H1 (cell line): Measurements from ENCODE around the gene EFNA3. TPM values are rescaled to one million over a fixed set of nuclear protein-coding genes. Genes with fewer than 3 reads are reported as not detected.

Experiments
- CTCF ChIA-PET: fragments of 300-600 bp; sonication (Branson Sonifier 250); formaldehyde crosslinking; loops from one replicate; lab custom pipeline; 2021; ENCODE audit not compliant: partially characterized antibody; lab: Charles Lee
- POLR2A ChIA-PET: fragments of 300-600 bp; sonication (Branson Sonifier 250); formaldehyde crosslinking; loops from one replicate; lab custom pipeline; 2021; ENCODE audit warnings: inconsistent platforms; ENCODE audit not compliant: partially characterized antibody; lab: Charles Lee
- DNase-seq, 2 experiments: peaks; one replicate each; pipeline versions ENCODE4 v3.0.0 to v3.0.0-alpha.2; 2010 to 2022; ENCODE audit warnings: low spot score in 2 of 2, low read depth in 1 of 2, mixed read lengths in 1 of 2
- FAIRE-seq: peaks from 2 replicates; lab custom pipeline; 2011; peaks lifted over from hg19 to GRCh38; lab: Jason Lieb, UNC
- H2AFZ ChIP-seq: 2 replicates; pipeline ENCODE4 v1.8.1; 2012; ENCODE audit warnings: low read length, inconsistent platforms
- H2AK5ac ChIP-seq: 2 replicates; pipeline ENCODE4 v1.6.1; 2013; ENCODE audit warnings: low read depth, low read length
- H2BK120ac ChIP-seq: replicated peaks from 2 replicates; pipeline ENCODE3; 2013; ENCODE audit warnings: low read depth, low read length, inconsistent platforms
- H2BK12ac ChIP-seq: 2 replicates; pipeline ENCODE4 v1.6.1; 2013; ENCODE audit warnings: low read depth, low read length
- H2BK15ac ChIP-seq: 2 replicates; pipeline ENCODE4 v1.6.1; 2013; ENCODE audit warnings: low read length
- H2BK20ac ChIP-seq: 2 replicates; pipeline ENCODE4 v1.6.1; 2013; ENCODE audit warnings: low read length
- H2BK5ac ChIP-seq: 2 replicates; pipeline ENCODE4 v1.6.1; 2013; ENCODE audit warnings: low read depth, low read length
- H3K14ac ChIP-seq: 2 replicates; pipeline ENCODE4 v1.6.1; 2013; ENCODE audit warnings: inconsistent platforms; ENCODE audit not compliant: insufficient read length
- H3K18ac ChIP-seq: 2 replicates; pipeline ENCODE4 v1.6.1; 2013; ENCODE audit warnings: low read length; ENCODE audit errors: extremely low read depth
- H3K23ac ChIP-seq: 2 replicates; pipeline ENCODE4 v1.6.1; 2013; ENCODE audit warnings: inconsistent platforms; ENCODE audit not compliant: insufficient read length
- H3K23me2 ChIP-seq: 2 replicates; pipeline ENCODE4 v1.6.1; 2013; ENCODE audit warnings: low read depth, low read length
- H3K27ac ChIP-seq: 2 replicates; pipeline ENCODE4 v1.6.1; 2011; ENCODE audit warnings: low read depth, low read length, inconsistent platforms
- H3K27me3 ChIP-seq, 4 experiments: replicated peaks in 1 of 4; 1 replicate in 1 of 4; 2 replicates in 3 of 4; pipeline versions ENCODE4 v1.6.1 to v1.8.1; 2011 to 2013; ENCODE audit warnings: low read length in 3 of 4, mild to moderate bottlenecking in 3 of 4, inconsistent platforms in 2 of 4, mixed read lengths in 2 of 4, moderate library complexity in 1 of 4; ENCODE audit not compliant: control insufficient read depth in 3 of 4, insufficient read depth in 3 of 4; ENCODE audit errors: extremely low read depth in 1 of 4
- H3K36me3 ChIP-seq, 4 experiments: 2 replicates each; pipeline versions ENCODE4 v1.6.1 to v1.8.1; 2011 to 2013; ENCODE audit warnings: mild to moderate bottlenecking in 4 of 4, low read length in 3 of 4, moderate library complexity in 2 of 4, control low read depth in 1 of 4, inconsistent platforms in 1 of 4; ENCODE audit not compliant: insufficient read depth in 4 of 4, control insufficient read depth in 2 of 4
- H3K4ac ChIP-seq: replicated peaks from 2 replicates; pipeline ENCODE3; 2013; ENCODE audit warnings: low read length, low read depth, mixed read lengths, inconsistent platforms; ENCODE audit not compliant: insufficient read length
- H3K4me1 ChIP-seq, 4 experiments: replicated peaks in 1 of 4; 1 replicate in 1 of 4; 2 replicates in 3 of 4; pipeline versions ENCODE4 v1.6.1 to v1.8.1; 2011 to 2013; ENCODE audit warnings: low read length in 3 of 4, inconsistent platforms in 2 of 4, mixed read lengths in 1 of 4; ENCODE audit not compliant: insufficient read depth in 4 of 4, control insufficient read depth in 3 of 4
- H3K4me2 ChIP-seq, 2 experiments: 2 replicates each; pipeline versions ENCODE4 v1.6.1 to v1.8.1; 2011 to 2013; ENCODE audit warnings: low read depth in 2 of 2, low read length in 2 of 2, control low read depth in 1 of 2, inconsistent platforms in 1 of 2, mild to moderate bottlenecking in 1 of 2; ENCODE audit not compliant: insufficient read depth in 1 of 2
- H3K4me3 ChIP-seq, 4 experiments: fragments of 200-600, 300-600 bp in 1 of 4; sonication (generic), shearing (Covaris generic), sonication (Bioruptor Twin) in 1 of 4; 2 replicates each; pipeline versions ENCODE4 v1.5.1 to v1.8.1; 2011 to 2016; ENCODE audit warnings: low read length in 4 of 4, low read depth in 3 of 4, control low read depth in 2 of 4, inconsistent platforms in 2 of 4, mild to moderate bottlenecking in 2 of 4, mixed read lengths in 1 of 4, moderate library complexity in 1 of 4; ENCODE audit not compliant: insufficient read depth in 2 of 4; ENCODE audit errors: extremely low read depth in 1 of 4
- H3K56ac ChIP-seq: replicated peaks from 2 replicates; pipeline ENCODE3; 2013; ENCODE audit warnings: low read depth, mild to moderate bottlenecking, mixed read lengths, low read length, inconsistent platforms; ENCODE audit not compliant: insufficient read length
- H3K79me1 ChIP-seq: 2 replicates; pipeline ENCODE4 v1.6.1; 2013; ENCODE audit warnings: low read depth, low read length, control low read depth
- H3K79me2 ChIP-seq, 2 experiments: 2 replicates each; pipeline versions ENCODE4 v1.6.1 to v1.8.1; 2012 to 2013; ENCODE audit warnings: low read length in 2 of 2, mild to moderate bottlenecking in 2 of 2, inconsistent platforms in 1 of 2; ENCODE audit not compliant: insufficient read depth in 2 of 2, control insufficient read depth in 1 of 2
- H3K9ac ChIP-seq, 4 experiments: replicated peaks in 1 of 4; 1 replicate in 1 of 4; 2 replicates in 3 of 4; pipeline versions ENCODE4 v1.6.1 to v1.8.1; 2011 to 2013; ENCODE audit warnings: low read depth in 3 of 4, low read length in 3 of 4, control low read depth in 2 of 4, mild to moderate bottlenecking in 2 of 4, moderate library complexity in 2 of 4, inconsistent platforms in 1 of 4; ENCODE audit errors: extremely low read depth in 1 of 4
- H3K9me3 ChIP-seq, 2 experiments: 2 replicates each; pipeline versions ENCODE4 v1.6.1 to v1.8.1; 2012 to 2013; ENCODE audit warnings: mild to moderate bottlenecking in 2 of 2, moderate library complexity in 2 of 2, control low read depth in 1 of 2, inconsistent platforms in 1 of 2, low read depth in 1 of 2, low read length in 1 of 2, mixed read lengths in 1 of 2; ENCODE audit not compliant: insufficient read depth in 2 of 2
- H4K20me1 ChIP-seq, 2 experiments: replicated peaks in 1 of 2; 2 replicates each; pipeline versions ENCODE3 to v1.8.1; 2011 to 2013; ENCODE audit warnings: inconsistent platforms in 2 of 2, low read length in 2 of 2, mild to moderate bottlenecking in 1 of 2; ENCODE audit not compliant: insufficient read depth in 2 of 2, control insufficient read depth in 1 of 2
- H4K5ac ChIP-seq: 2 replicates; pipeline ENCODE4 v1.6.1; 2013; ENCODE audit warnings: low read length, low read depth, mixed read lengths, inconsistent platforms; ENCODE audit not compliant: insufficient read length
- H4K8ac ChIP-seq: 2 replicates; pipeline ENCODE4 v1.8.0; 2013; ENCODE audit warnings: mild to moderate bottlenecking, moderate library complexity, low read length, inconsistent platforms; ENCODE audit not compliant: insufficient read depth; ENCODE audit errors: extremely low read depth
- H4K91ac ChIP-seq: replicated peaks from 2 replicates; pipeline ENCODE3; 2013; ENCODE audit warnings: low read length, mixed read lengths, inconsistent platforms; ENCODE audit not compliant: insufficient read length
- EP300 ChIP-seq, 2 experiments: IDR thresholded peaks; 1 replicate in 1 of 2; 2 replicates in 1 of 2; pipeline ENCODE4 v1.6.1; 2011 to 2012; ENCODE audit warnings: low read depth in 2 of 2, low read length in 2 of 2, mild to moderate bottlenecking in 2 of 2, borderline replicate concordance in 1 of 2, inconsistent platforms in 1 of 2, moderate library complexity in 1 of 2
- KDM4A ChIP-seq: IDR thresholded peaks from one replicate; pipeline ENCODE4 v1.7.1; 2012; ENCODE audit warnings: low read depth, mild to moderate bottlenecking, moderate library complexity, low read length, inconsistent platforms; ENCODE audit not compliant: severe bottlenecking
- RAD21 ChIP-seq, 2 experiments: IDR thresholded peaks in 1 of 2; conservative IDR thresholded peaks in 1 of 2; 2 replicates each; pipeline ENCODE4 v1.6.1; 2011; ENCODE audit warnings: low read depth in 2 of 2, low read length in 2 of 2, improper control_type of control experiment in 1 of 2, inconsistent platforms in 1 of 2, mild to moderate bottlenecking in 1 of 2, moderate library complexity in 1 of 2
- WGBS, 2 experiments: shearing (Covaris generic) in 1 of 2; methylation state at CpG; one replicate each; pipeline versions ENCODE4 v1.1.6 to v1.1.7; 2013 to 2015; ENCODE audit warnings: low lambda C conversion rate in 2 of 2, mixed read lengths in 2 of 2, inconsistent platforms in 1 of 2, low coverage in 1 of 2, missing lambda C conversion rate in 1 of 2; ENCODE audit not compliant: insufficient replicate concordance in 2 of 2, insufficient coverage in 1 of 2, insufficient read length in 1 of 2; ENCODE audit errors: extremely low coverage in 1 of 2, missing lambda C conversion rate in 1 of 2; 5-methylcytosine and 5-hydroxymethylcytosine counted together
- polyA plus RNA-seq, 7 experiments: library from polyadenylated mRNA; depleted of rRNA in 3 of 7; stranded (reverse) in 5 of 7; unstranded in 2 of 7; fragments of >200 nt in 5 of 7; fragments of 200-250 nt in 2 of 7; gene quantifications; 1 replicate in 5 of 7; 2 replicates in 1 of 7; 4 replicates in 1 of 7; pipeline versions ENCODE4 v1.2.1 to v1.2.3, GENCODE V29; 2011 to 2013; ENCODE audit warnings: missing spikeins in 2 of 7, mixed read lengths in 2 of 7
- total RNA-seq: library from RNA; stranded (reverse); fragmentation: NEBNext Ultra II Directional; extraction: Animal tissue kit (Norgen Biotek cat#: 25700); gene quantifications from 2 replicates; pipeline ENCODE4 v1.2.1, GENCODE V29; 2021

EFNA3 gene
- total and polyA plus RNA-seq, 2 of the 8 experiments (the other 6 are each of a cell fraction or from before 2014, with no cell fraction given), result 10.8 to 13.8 TPM

DNA sequence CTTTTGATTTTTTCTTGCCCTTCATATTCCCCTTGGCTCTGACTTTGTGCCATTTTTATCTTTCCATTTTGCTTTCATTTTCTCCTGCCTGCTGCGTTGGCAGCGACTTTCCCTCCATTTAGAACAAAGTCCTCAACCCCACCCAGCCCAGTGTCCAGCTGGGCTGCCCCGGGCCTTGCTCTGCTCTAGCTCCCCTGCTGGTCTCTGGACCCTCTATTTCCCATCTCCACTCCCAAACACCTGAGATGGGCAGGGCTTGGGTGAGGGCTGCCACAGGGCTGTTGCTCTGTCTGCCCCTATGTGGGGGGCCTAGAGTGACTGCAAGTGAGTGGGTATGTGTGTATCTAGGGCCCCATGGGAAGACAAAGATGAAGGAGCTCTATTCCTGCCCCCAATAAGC lies 34.8 kb upstream of the EFNA3 start:
- Histone ChIP-seq H2BK20ac (no peak overlapping the region), H2BK120ac (no peak overlapping the region), H4K91ac (no peak overlapping the region), H3K4me1 (peaks cover 0 to 11% (median 3%) of the 10 kb centered on the region in 4 experiments; a peak in 4 of 7 replicates), H2AK5ac (no peak overlapping the region), H3K4me3 (no peak overlapping the region), H4K8ac (no peak overlapping the region), H3K23me2 (no peaks in the 10 kb centered on the region; the same call in 1 of the 2 replicates), H2BK5ac (no peak overlapping the region), H3K18ac (no peak overlapping the region), H3K14ac (no peak overlapping the region), H2BK12ac (no peak overlapping the region), H3K4me2 (no peak overlapping the region)
- CTCF ChIA-PET, result interaction anchor here (0.5 to 32.4 kb wide), 16 partner anchors 12 to 1117 kb away, joined by 3 to 907 read pairs (median 5); partner anchors contain the start of genes ADAM15, DCST1, DCST2 and EFNA3
- no peak for FAIRE-seq
- WGBS, 2 experiments, result 95% methylated on average over 3 of the region's 3 CpGs; no CpG with 5 or more reads in 1 of the 2 experiments
- TF ChIP-seq EP300 (IDR thresholded peaks at IDR 0.05; ENCODE audit: borderline replicate concordance in 1 of 2, low read depth in 2 of 2, low read length in 2 of 2), result no peak
- no peak for TF ChIP-seq KDM4A
- no peak for TF ChIP-seq RAD21 (IDR thresholded peaks at IDR 0.05 in 1 of 2, conservative IDR thresholded peaks at IDR 0.05 in 1 of 2; ENCODE audit: low read depth in 2 of 2, low read length in 2 of 2)
- TF ChIP-seq, all 59 proteins: peak for 0
- no peak for DNase-seq
- Histone ChIP-seq H4K5ac (no peak overlapping the region), H2AFZ (no peak overlapping the region), H3K4ac (no peak overlapping the region), H3K36me3 (no peaks in the 10 kb centered on the region), H3K23ac (no peak overlapping the region), H3K79me2 (no peaks in the 10 kb centered on the region), H3K9ac (no peak overlapping the region), H2BK15ac (no peak overlapping the region), H3K79me1 (no peaks in the 10 kb centered on the region; the same call in 1 of the 2 replicates), H3K27ac (no peak overlapping the region), H3K27me3 (no peaks in the 10 kb centered on the region; a peak in 2 of 7 replicates), H4K20me1 (no peaks in the 10 kb centered on the region), H3K9me3 (no peaks in the 10 kb centered on the region), H3K56ac (no peak overlapping the region)
- POLR2A ChIA-PET, result interaction anchor here (0.8 to 3.1 kb wide), 9 partner anchors 13 to 150 kb away, joined by 3 to 11 read pairs (median 5); partner anchors contain the start of genes LENEP, PBXIP1 and SLC50A1
